HL-60 (cell line): ENCODE data around the gene CRIP1.

Source experiments
- DNase-seq, 2 experiments: peaks; one replicate each; pipeline ENCODE4 v3.0.0-alpha.2; 2010 to 2020; ENCODE audit warnings: low read depth in 1 of 2, low spot score in 1 of 2
- H3K27ac ChIP-seq: fragments of 250-450 bp; sonication (Bioruptor Pico); replicated peaks from 2 replicates; pipeline ENCODE4 v1.5.1; 2020; ENCODE audit warnings: mild to moderate bottlenecking, moderate library complexity
- H3K27me3 ChIP-seq: fragments of 250-450 bp; sonication (Bioruptor Pico); 2 replicates; pipeline ENCODE4 v1.5.1; 2021; ENCODE audit warnings: mild to moderate bottlenecking, moderate library complexity; ENCODE audit not compliant: insufficient read depth, poor library complexity, severe bottlenecking
- H3K4me3 ChIP-seq: replicated peaks from 2 replicates; pipeline ENCODE4 v1.5.1; 2011; ENCODE audit warnings: mild to moderate bottlenecking, control low read depth, low read length; ENCODE audit not compliant: insufficient read depth
- CTCF ChIP-seq: IDR thresholded peaks from one replicate; pipeline ENCODE4 v1.5.1; 2011; ENCODE audit warnings: low read length, control low read depth, inconsistent platforms; ENCODE audit not compliant: insufficient read depth
- GABPA ChIP-seq: IDR thresholded peaks from 2 replicates; pipeline ENCODE4 v1.6.1; 2012; ENCODE audit warnings: low read depth
- POLR2AphosphoS5 ChIP-seq: IDR thresholded peaks from 2 replicates; pipeline ENCODE4 v1.6.1; 2012; ENCODE audit warnings: low read depth
- REST ChIP-seq: IDR thresholded peaks from 2 replicates; pipeline ENCODE4 v1.6.1; 2012; ENCODE audit warnings: low read depth; ENCODE audit not compliant: insufficient replicate concordance
- SPI1 ChIP-seq: IDR thresholded peaks from 2 replicates; pipeline ENCODE4 v1.6.1; 2012; ENCODE audit warnings: low read depth, mild to moderate bottlenecking, borderline replicate concordance

Gene CRIP1

GRCh38 chr14:105482486-105483110, 4.1 kb upstream of the CRIP1 start:
- Histone ChIP-seq H3K27me3 (peaks cover 24% of the 10 kb centered on the region), H3K4me3 (no peak overlapping the region), H3K27ac (peak overlapping the region; percentile 68)
- DNase-seq = no peak
- TF ChIP-seq CTCF (no peak), POLR2AphosphoS5 (no peak), REST (no peak), GABPA (no peak), SPI1 (no peak)

- no peak for DNase-seq
- no peak overlapping the region for H3K27ac ChIP-seq
- no peak for TF ChIP-seq CTCF
- no peak for TF ChIP-seq SPI1
- no peak for TF ChIP-seq REST
- no peak for TF ChIP-seq POLR2AphosphoS5
- H3K27me3 ChIP-seq = peaks cover 24% of the 10 kb centered on the region
- no peak overlapping the region for H3K4me3 ChIP-seq
Measured at GRCh38 chr14:105483300-105484068, 3.2 kb upstream of the CRIP1 start.

- TF ChIP-seq CTCF (no peak), GABPA (no peak), REST (no peak), POLR2AphosphoS5 (no peak), SPI1 (no peak)
- Histone ChIP-seq H3K27me3 (peaks cover 23% of the 10 kb centered on the region), H3K27ac (no peak overlapping the region), H3K4me3 (no peak overlapping the region)
- no peak for DNase-seq
Measured at GRCh38 chr14:105484069-105484996, 2.4 kb upstream of the CRIP1 start.
